Measurements from ENCODE around the gene TENM3.
A peak's percentile ranks its signal among the peaks of the same experiment; 100 is the strongest.
"Not testable (repeated sequence)": the region's sequence is repeated elsewhere in the genome, so short reads cannot be mapped to it uniquely, and the experiment has no call there.

Gene TENM3

GRCh38 chr4:182803235-182803634, 560.0 kb downstream of the TENM3 start:
- DNase-seq = no peak

GRCh38 chr4:182804131-182804530, 560.9 kb downstream of the TENM3 start:
- DNase-seq = no peak

- no peak for DNase-seq
Observed at GRCh38 chr4:182805321-182805720, 562.1 kb downstream of the TENM3 start.

GRCh38 chr4:182805750-182806149, 562.5 kb downstream of the TENM3 start:
- no peak for DNase-seq

GRCh38 chr4:182806259-182807252, 563.4 kb downstream of the TENM3 start:
- DNase-seq = peak; percentile 61

- DNase-seq = no peak
Observed at GRCh38 chr4:182807346-182807745, 564.1 kb downstream of the TENM3 start.

GRCh38 chr4:182807767-182808548, 564.8 kb downstream of the TENM3 start:
- DNase-seq = no peak

- DNase-seq = peak; percentile 84
Observed at GRCh38 chr4:182808673-182809416, 565.6 kb downstream of the TENM3 start.

- peak; percentile 36 for DNase-seq
Observed at GRCh38 chr4:182809417-182810102, 566.4 kb downstream of the TENM3 start.

GRCh38 chr4:182810103-182810615, 567.0 kb downstream of the TENM3 start:
- no peak for DNase-seq

- no peak for DNase-seq
Observed at GRCh38 chr4:182812916-182813315, 569.7 kb downstream of the TENM3 start.

GRCh38 chr4:182814065-182814464, 570.9 kb downstream of the TENM3 start:
- not testable (repeated sequence) for DNase-seq

- no peak for DNase-seq
Observed at GRCh38 chr4:182818926-182819730, 575.9 kb downstream of the TENM3 start.

- no peak for DNase-seq
Observed at GRCh38 chr4:182819751-182820150, 576.5 kb downstream of the TENM3 start.

- no peak for DNase-seq
Observed at GRCh38 chr4:182822554-182822953, 579.4 kb downstream of the TENM3 start.

- no peak for DNase-seq
Observed at GRCh38 chr4:182823576-182823975, 580.4 kb downstream of the TENM3 start.

GRCh38 chr4:182825003-182825402, 581.8 kb downstream of the TENM3 start:
- DNase-seq = no peak

- DNase-seq = no peak
Observed at GRCh38 chr4:182825786-182826185, 582.6 kb downstream of the TENM3 start.

GRCh38 chr4:182826391-182826790, 583.2 kb downstream of the TENM3 start:
- peak; percentile 27 for DNase-seq

- DNase-seq = no peak
Observed at GRCh38 chr4:182827166-182827565, 584.0 kb downstream of the TENM3 start.

- no peak for DNase-seq
Observed at GRCh38 chr4:182827954-182828353, 584.8 kb downstream of the TENM3 start.
